HG03442 (cell line): ENCODE results near the gene PNN.
"Not testable (repeated sequence)": the region's sequence is repeated elsewhere in the genome, so short reads cannot be mapped to it uniquely, and the experiment has no call there.

Source experiments
- ATAC-seq: cut with Tn5 transposase; IDR thresholded peaks from one replicate; pipeline ENCODE4 v1.9.1; 2021; ENCODE audit warnings: mild to moderate bottlenecking, moderate library complexity; ENCODE audit not compliant: unreplicated experiment

The PNN gene

GRCh38 chr14:39180553-39180952, 5.5 kb downstream of the PNN start:
- no peak for ATAC-seq

- no peak for ATAC-seq
Measured at GRCh38 chr14:39181026-39181692, 6.1 kb downstream of the PNN start.

- ATAC-seq, result no peak
Measured at GRCh38 chr14:39181693-39182047, 6.6 kb downstream of the PNN start.

- no peak for ATAC-seq
Measured at GRCh38 chr14:39182770-39183684, 8.0 kb downstream of the PNN start.

GRCh38 chr14:39183685-39184003, 8.6 kb downstream of the PNN start:
- ATAC-seq, result not testable (repeated sequence)

- ATAC-seq, result no peak
Measured at GRCh38 chr14:39184628-39185255, 9.7 kb downstream of the PNN start.

- ATAC-seq, result no peak
Measured at GRCh38 chr14:39185256-39186049, 10.4 kb downstream of the PNN start.

- no peak for ATAC-seq
Measured at GRCh38 chr14:39186941-39187525, 12.0 kb downstream of the PNN start.

- no peak for ATAC-seq
Measured at GRCh38 chr14:39203659-39204606, 28.9 kb downstream of the PNN start.

GRCh38 chr14:39207430-39207829, 32.4 kb downstream of the PNN start:
- not testable (repeated sequence) for ATAC-seq

GRCh38 chr14:39211109-39211741, 36.2 kb downstream of the PNN start:
- ATAC-seq, result no peak

- ATAC-seq, result no peak
Measured at GRCh38 chr14:39212034-39212433, 37.0 kb downstream of the PNN start.

GRCh38 chr14:39212693-39213092, 37.6 kb downstream of the PNN start:
- ATAC-seq, result no peak

- ATAC-seq, result no peak
Measured at GRCh38 chr14:39217214-39217879, 42.3 kb downstream of the PNN start.

- no peak for ATAC-seq
Measured at GRCh38 chr14:39218171-39218769, 43.2 kb downstream of the PNN start.

GRCh38 chr14:39219075-39219499, 44.0 kb downstream of the PNN start:
- peak; percentile 46 for ATAC-seq

- ATAC-seq, result not testable (repeated sequence)
Measured at GRCh38 chr14:39220473-39220872, 45.4 kb downstream of the PNN start.

- ATAC-seq, result no peak
Measured at GRCh38 chr14:39228044-39228443, 53.0 kb downstream of the PNN start.
